Erythroblast (primary cell): ENCODE measurements around the gene ZMIZ1.

Source experiments
- GATA1 ChIP-seq: IDR thresholded peaks from 2 replicates; pipeline ENCODE4 v1.6.1; 2011; ENCODE audit warnings: low read depth, mild to moderate bottlenecking, control low read depth, low read length, moderate library complexity
- POLR2A ChIP-seq: IDR thresholded peaks from 2 replicates; pipeline ENCODE4 v1.6.1; 2011; ENCODE audit warnings: mild to moderate bottlenecking, low read length

DNA sequence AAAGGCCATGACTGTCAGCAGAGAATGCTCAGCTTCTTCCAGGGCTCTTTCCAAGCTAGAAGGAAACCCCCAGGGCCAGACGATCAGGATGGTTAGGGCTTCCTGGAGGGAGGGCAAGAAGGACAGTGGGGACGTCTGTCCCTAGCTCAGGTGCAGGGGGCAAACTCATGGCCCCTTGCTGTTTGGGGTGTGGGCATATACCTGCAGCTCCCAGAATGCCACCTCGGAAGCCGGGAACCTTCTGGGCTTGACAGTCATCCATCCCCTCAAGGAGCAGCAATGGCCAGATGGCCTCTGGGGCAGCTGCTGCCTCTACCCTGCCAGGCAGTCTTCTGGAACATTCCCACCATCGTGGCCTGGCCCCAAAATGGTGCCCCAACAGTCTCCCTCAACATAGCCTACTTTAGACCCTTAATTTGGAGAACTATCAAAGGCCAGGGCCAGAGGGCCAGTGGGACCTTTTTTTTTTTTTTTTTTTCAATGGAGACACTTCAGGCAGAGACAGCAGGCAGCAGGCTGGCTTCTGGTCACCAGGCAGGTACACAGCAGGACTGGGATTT, 40.2 kb upstream of the ZMIZ1 start:
- TF ChIP-seq POLR2A: no peak
- TF ChIP-seq GATA1: no peak
